ENCODE data around the gene CDH13. TPM values are rescaled to one million over a fixed set of nuclear protein-coding genes. Genes with fewer than 3 reads are reported as not detected.

CDH13 gene
- total RNA-seq, 2 donors from 2014 or later = 2.9 TPM; not detected in 1

DNA sequence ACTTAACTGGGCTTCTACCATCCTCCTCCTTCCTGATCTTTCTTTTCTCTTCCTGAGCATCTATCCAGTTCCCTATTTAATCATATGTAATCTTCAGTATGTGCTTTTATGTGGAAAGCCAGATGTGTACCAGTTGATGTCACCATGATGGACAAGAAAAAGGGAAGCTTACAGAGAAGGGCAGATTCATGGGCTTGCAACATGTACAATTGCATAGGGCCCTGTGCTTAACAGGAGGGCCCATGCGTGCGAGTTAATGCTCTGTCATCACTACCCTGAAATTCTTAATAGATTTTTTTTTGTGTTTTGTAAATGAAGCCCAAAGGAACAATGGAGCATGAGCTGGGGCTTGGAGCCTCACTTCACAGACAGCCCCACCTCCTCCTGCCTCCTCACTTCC, 124.3 kb downstream of the CDH13 start:
- Histone ChIP-seq H3K4me3 (no peak overlapping the region), H3K9me3 (no peaks in the 10 kb centered on the region), H3K27ac (no peak overlapping the region), H3K4me1 (no peaks in the 10 kb centered on the region), H3K27me3 (no peaks in the 10 kb centered on the region), H3K36me3 (replicated peaks in 1 of 2; ENCODE audit: insufficient read depth in 1 of 2, low read depth in 2 of 2) (no peaks in the 10 kb centered on the region)
- DNase-seq = no peak
- 60 to 74% methylated on average over 2 of the region's 2 CpGs for WGBS, 2 donors
- no peak for ATAC-seq
- TF ChIP-seq, protein P1, sequence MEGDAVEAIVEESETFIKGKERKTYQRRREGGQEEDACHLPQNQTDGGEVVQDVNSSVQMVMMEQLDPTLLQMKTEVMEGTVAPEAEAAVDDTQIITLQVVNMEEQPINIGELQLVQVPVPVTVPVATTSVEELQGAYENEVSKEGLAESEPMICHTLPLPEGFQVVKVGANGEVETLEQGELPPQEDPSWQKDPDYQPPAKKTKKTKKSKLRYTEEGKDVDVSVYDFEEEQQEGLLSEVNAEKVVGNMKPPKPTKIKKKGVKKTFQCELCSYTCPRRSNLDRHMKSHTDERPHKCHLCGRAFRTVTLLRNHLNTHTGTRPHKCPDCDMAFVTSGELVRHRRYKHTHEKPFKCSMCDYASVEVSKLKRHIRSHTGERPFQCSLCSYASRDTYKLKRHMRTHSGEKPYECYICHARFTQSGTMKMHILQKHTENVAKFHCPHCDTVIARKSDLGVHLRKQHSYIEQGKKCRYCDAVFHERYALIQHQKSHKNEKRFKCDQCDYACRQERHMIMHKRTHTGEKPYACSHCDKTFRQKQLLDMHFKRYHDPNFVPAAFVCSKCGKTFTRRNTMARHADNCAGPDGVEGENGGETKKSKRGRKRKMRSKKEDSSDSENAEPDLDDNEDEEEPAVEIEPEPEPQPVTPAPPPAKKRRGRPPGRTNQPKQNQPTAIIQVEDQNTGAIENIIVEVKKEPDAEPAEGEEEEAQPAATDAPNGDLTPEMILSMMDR (IDR thresholded peaks at IDR 0.05) = no peak
- no peak for TF ChIP-seq POLR2A (IDR thresholded peaks at IDR 0.05)
- intact Hi-C loops (cut with DNase I) = no loop called here

DNA sequence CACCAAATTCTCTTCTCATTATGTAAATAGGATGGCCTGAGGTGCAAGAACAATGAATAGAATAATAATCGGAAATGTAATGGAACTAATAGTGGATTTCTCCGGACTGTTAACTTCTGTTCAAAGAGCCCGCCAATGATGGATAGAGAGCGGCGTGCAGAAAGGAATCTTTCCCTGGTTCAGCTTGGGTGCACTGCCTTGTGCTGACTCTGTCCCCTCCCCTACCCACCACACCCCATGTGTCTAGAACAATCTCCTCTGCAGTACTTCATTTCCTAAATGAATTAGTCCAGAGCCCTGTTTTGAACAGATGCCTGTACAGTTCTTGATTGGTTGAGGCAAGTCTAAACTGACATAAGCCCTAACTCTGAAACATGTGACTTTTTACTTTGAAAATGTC, 125.4 kb downstream of the CDH13 start:
- no peak for ATAC-seq
- intact Hi-C loops (cut with DNase I) = no loop called here
- Histone ChIP-seq H3K9me3 (no peaks in the 10 kb centered on the region), H3K36me3 (replicated peaks in 1 of 2; ENCODE audit: insufficient read depth in 1 of 2, low read depth in 2 of 2) (no peaks in the 10 kb centered on the region), H3K4me3 (no peak overlapping the region), H3K27me3 (no peaks in the 10 kb centered on the region), H3K27ac (no peak overlapping the region), H3K4me1 (no peaks in the 10 kb centered on the region)
- DNase-seq = no peak
- TF ChIP-seq, protein P1 (IDR thresholded peaks at IDR 0.05) = no peak
- TF ChIP-seq POLR2A (IDR thresholded peaks at IDR 0.05) = no peak
- 79 to 85% methylated on average over 5 of the region's 5 CpGs for WGBS, 2 donors

DNA sequence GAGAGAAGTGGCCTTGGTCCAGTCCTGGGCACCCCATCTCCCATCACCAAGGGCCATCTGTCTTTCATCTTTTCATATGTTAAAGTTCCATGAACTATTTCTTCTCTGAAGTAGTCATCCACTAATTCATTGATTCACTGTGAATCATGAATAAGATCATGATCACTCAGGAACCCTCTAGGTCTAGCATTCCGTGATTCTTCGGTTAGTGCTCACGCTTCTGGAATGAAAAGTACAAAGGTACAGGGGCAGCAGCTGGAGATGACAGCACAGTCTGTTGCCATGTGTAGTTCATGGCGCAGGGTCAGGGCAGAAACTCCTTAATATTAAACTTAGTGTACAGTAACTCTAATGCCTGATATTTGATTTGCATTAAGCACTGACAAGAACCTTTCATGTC, 127.1 kb downstream of the CDH13 start:
- intact Hi-C loops (cut with DNase I) = no loop called here
- DNase-seq = no peak
- Histone ChIP-seq H3K9me3 (no peaks in the 10 kb centered on the region), H3K4me3 (no peak overlapping the region), H3K4me1 (no peaks in the 10 kb centered on the region), H3K27ac (no peak overlapping the region), H3K27me3 (no peaks in the 10 kb centered on the region), H3K36me3 (replicated peaks in 1 of 2; ENCODE audit: insufficient read depth in 1 of 2, low read depth in 2 of 2) (no peaks in the 10 kb centered on the region)
- ATAC-seq = no peak
- TF ChIP-seq, protein P1 (IDR thresholded peaks at IDR 0.05) = no peak
- TF ChIP-seq POLR2A (IDR thresholded peaks at IDR 0.05) = no peak
- WGBS, 2 donors = 74 to 86% methylated on average over 4 of the region's 4 CpGs

DNA sequence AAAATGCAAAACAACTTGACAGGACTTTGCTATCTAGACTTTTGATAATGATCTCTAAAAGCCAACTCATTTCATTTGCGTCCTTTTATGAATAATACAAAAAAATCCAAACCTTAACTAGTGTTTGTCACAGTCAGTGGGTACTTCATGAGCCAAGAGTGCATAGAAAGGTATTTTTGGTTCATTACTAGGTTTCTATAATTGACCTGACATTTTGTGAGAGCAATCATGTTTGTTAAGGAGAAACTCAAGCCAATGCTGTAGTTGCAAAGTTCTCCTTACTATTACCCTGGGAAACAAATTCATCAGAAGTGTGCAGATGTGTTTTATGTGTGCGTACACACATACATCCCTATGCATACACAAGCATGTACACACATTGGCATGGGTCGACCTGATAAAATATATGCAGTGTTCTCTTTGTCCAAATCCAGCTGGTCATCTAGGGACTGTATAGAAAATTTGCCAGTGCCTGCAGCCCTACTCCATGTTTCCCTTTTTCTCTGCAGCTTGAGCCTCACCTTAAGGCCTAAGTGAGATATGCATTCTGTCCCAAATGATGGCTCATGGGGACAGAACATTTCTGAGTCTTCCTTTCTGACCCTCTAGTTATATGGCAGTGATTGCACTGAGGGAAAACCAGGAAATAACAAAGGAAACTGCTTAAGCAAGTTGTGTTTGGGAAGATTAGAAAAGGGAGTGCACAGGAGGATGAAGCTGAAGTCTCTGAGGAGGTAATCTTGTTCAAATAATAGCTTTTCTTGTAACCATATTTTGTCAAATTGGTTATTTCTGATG, 128.1 kb downstream of the CDH13 start:
- TF ChIP-seq, protein P1 (IDR thresholded peaks at IDR 0.05) = no peak
- TF ChIP-seq POLR2A (IDR thresholded peaks at IDR 0.05) = no peak
- intact Hi-C loops (cut with DNase I) = no loop called here
- no peak for DNase-seq
- Histone ChIP-seq H3K27me3 (no peaks in the 10 kb centered on the region), H3K27ac (no peak overlapping the region), H3K36me3 (replicated peaks in 1 of 2; ENCODE audit: insufficient read depth in 1 of 2, low read depth in 2 of 2) (no peaks in the 10 kb centered on the region), H3K4me1 (no peaks in the 10 kb centered on the region), H3K9me3 (no peaks in the 10 kb centered on the region), H3K4me3 (no peak overlapping the region)
- 48 to 61% methylated on average over 3 of the region's 3 CpGs for WGBS, 2 donors
- no peak for ATAC-seq

Data from body of pancreas (tissue), 4 donors.